ENCODE data around the gene SLC35F3. TPM values are rescaled to one million over a fixed set of nuclear protein-coding genes. Genes with fewer than 3 reads are reported as not detected.
A peak's percentile ranks its signal among the peaks of the same experiment; 100 is the strongest.

The SLC35F3 gene
- total RNA-seq, 1 experiment from 2014 or later, result 0.94 TPM

DNA sequence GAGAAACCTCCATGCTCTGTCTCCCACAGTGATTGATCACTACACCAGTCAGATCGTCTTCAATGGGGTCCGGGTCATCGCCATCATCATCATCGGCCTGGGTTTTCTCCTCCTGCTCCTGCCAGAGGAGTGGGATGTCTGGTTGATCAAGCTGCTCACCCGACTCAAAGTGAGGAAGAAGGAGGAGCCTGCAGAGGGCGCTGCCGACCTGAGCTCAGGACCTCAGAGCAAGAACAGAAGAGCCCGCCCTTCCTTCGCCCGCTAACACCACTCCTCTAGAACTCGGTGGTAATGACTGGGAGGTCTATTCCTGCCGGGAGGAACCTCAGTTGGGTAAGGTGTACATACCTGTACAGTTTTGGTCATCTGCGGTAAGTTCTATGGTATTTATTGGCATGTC is 418.5 kb downstream of the SLC35F3 start:
- ATAC-seq (peak; percentile 93), DNase-seq (ENCODE audit: low spot score) (peak; percentile 91)
- H3K4me3 Mint-ChIP-seq, result no peak overlapping the region
- POLR2A ChIA-PET, result no interaction called here
- CTCF ChIA-PET, result interaction anchor here (0.6 to 2.1 kb wide), 27 partner anchors 9 to 388 kb away, joined by 3 to 41 read pairs (median 4); partner anchors contain the start of gene COA6
- peaks cover 30% of the 10 kb centered on the region for H3K27me3 Mint-ChIP-seq (ENCODE audit: low read depth)
- no peaks in the 10 kb centered on the region for H3K36me3 Mint-ChIP-seq
- no peak overlapping the region for H3K27ac Mint-ChIP-seq
- TF ChIP-seq MYBL2 (CRISPR knock-in tag; IDR thresholded peaks at IDR 0.05) (no peak), NR2C2 (CRISPR knock-in tag; IDR thresholded peaks at IDR 0.05) (no peak), KAT7 (CRISPR knock-in tag; IDR thresholded peaks at IDR 0.05; ENCODE audit: borderline replicate concordance) (no peak), GTF2I (CRISPR knock-in tag; conservative IDR thresholded peaks at IDR 0.05) (no peak), ZNF263 (CRISPR knock-in tag; IDR thresholded peaks at IDR 0.05; ENCODE audit: low read depth) (no peak)
- TF ChIP-seq, protein P1, sequence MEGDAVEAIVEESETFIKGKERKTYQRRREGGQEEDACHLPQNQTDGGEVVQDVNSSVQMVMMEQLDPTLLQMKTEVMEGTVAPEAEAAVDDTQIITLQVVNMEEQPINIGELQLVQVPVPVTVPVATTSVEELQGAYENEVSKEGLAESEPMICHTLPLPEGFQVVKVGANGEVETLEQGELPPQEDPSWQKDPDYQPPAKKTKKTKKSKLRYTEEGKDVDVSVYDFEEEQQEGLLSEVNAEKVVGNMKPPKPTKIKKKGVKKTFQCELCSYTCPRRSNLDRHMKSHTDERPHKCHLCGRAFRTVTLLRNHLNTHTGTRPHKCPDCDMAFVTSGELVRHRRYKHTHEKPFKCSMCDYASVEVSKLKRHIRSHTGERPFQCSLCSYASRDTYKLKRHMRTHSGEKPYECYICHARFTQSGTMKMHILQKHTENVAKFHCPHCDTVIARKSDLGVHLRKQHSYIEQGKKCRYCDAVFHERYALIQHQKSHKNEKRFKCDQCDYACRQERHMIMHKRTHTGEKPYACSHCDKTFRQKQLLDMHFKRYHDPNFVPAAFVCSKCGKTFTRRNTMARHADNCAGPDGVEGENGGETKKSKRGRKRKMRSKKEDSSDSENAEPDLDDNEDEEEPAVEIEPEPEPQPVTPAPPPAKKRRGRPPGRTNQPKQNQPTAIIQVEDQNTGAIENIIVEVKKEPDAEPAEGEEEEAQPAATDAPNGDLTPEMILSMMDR (IDR thresholded peaks at IDR 0.05), result peak; percentile 57; the same call in 1 of the 2 replicates
- TF ChIP-seq, protein P2, sequence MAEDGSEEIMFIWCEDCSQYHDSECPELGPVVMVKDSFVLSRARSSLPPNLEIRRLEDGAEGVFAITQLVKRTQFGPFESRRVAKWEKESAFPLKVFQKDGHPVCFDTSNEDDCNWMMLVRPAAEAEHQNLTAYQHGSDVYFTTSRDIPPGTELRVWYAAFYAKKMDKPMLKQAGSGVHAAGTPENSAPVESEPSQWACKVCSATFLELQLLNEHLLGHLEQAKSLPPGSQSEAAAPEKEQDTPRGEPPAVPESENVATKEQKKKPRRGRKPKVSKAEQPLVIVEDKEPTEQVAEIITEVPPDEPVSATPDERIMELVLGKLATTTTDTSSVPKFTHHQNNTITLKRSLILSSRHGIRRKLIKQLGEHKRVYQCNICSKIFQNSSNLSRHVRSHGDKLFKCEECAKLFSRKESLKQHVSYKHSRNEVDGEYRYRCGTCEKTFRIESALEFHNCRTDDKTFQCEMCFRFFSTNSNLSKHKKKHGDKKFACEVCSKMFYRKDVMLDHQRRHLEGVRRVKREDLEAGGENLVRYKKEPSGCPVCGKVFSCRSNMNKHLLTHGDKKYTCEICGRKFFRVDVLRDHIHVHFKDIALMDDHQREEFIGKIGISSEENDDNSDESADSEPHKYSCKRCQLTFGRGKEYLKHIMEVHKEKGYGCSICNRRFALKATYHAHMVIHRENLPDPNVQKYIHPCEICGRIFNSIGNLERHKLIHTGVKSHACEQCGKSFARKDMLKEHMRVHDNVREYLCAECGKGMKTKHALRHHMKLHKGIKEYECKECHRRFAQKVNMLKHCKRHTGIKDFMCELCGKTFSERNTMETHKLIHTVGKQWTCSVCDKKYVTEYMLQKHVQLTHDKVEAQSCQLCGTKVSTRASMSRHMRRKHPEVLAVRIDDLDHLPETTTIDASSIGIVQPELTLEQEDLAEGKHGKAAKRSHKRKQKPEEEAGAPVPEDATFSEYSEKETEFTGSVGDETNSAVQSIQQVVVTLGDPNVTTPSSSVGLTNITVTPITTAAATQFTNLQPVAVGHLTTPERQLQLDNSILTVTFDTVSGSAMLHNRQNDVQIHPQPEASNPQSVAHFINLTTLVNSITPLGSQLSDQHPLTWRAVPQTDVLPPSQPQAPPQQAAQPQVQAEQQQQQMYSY (CRISPR knock-in tag; IDR thresholded peaks at IDR 0.05), result no peak
- TF ChIP-seq, protein P3, sequence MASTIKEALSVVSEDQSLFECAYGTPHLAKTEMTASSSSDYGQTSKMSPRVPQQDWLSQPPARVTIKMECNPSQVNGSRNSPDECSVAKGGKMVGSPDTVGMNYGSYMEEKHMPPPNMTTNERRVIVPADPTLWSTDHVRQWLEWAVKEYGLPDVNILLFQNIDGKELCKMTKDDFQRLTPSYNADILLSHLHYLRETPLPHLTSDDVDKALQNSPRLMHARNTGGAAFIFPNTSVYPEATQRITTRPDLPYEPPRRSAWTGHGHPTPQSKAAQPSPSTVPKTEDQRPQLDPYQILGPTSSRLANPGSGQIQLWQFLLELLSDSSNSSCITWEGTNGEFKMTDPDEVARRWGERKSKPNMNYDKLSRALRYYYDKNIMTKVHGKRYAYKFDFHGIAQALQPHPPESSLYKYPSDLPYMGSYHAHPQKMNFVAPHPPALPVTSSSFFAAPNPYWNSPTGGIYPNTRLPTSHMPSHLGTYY (CRISPR knock-in tag; IDR thresholded peaks at IDR 0.05), result no peak
- peaks cover 10% of the 10 kb centered on the region for H3K4me1 Mint-ChIP-seq
- no peaks in the 10 kb centered on the region for H3K9me3 Mint-ChIP-seq

DNA sequence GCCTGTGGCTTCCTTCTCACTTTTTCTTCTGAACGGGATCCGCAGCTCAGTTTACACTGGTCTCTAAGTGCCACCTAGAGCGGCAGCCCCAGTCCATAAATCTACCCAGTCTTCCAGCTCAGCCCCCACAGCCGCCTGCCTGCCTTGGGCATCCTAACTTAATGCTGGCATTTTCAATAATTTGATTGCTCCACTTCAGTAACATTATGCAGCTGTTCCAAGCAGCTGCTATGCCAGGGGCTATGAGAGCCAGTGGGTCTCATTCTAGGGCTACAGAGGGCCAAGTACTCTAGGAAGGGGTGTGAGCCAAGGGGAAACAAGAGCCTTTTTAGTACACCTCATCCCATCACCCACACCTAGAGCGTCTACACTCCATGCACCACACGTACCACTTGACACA is 420.3 kb downstream of the SLC35F3 start:
- ATAC-seq (no peak), DNase-seq (ENCODE audit: low spot score) (no peak)
- no peak overlapping the region for H3K27ac Mint-ChIP-seq
- ChIA-PET CTCF (interaction anchor here (1.3 kb wide), 1 partner anchor 112 kb away, joined by 7 read pairs; no protein-coding TSS in a partner anchor), POLR2A (no interaction called here)
- TF ChIP-seq ATF1 (CRISPR knock-in tag; IDR thresholded peaks at IDR 0.05), result no peak
- no peak for TF ChIP-seq ESRRA (CRISPR knock-in tag; IDR thresholded peaks at IDR 0.05; ENCODE audit: borderline replicate concordance)
- TF ChIP-seq, protein P4, sequence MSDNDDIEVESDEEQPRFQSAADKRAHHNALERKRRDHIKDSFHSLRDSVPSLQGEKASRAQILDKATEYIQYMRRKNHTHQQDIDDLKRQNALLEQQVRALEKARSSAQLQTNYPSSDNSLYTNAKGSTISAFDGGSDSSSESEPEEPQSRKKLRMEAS (CRISPR knock-in tag; IDR thresholded peaks at IDR 0.05), result no peak
- TF ChIP-seq NR2C2 (CRISPR knock-in tag; IDR thresholded peaks at IDR 0.05), result no peak
- TF ChIP-seq NFYB (CRISPR knock-in tag; conservative IDR thresholded peaks at IDR 0.05; ENCODE audit: low read depth), result no peak
- H3K27me3 Mint-ChIP-seq (ENCODE audit: low read depth), result peaks cover 26% of the 10 kb centered on the region
- no peaks in the 10 kb centered on the region for H3K9me3 Mint-ChIP-seq
- peaks cover 9% of the 10 kb centered on the region for H3K4me1 Mint-ChIP-seq
- H3K36me3 Mint-ChIP-seq, result no peaks in the 10 kb centered on the region
- H3K4me3 Mint-ChIP-seq, result no peak overlapping the region

DNA sequence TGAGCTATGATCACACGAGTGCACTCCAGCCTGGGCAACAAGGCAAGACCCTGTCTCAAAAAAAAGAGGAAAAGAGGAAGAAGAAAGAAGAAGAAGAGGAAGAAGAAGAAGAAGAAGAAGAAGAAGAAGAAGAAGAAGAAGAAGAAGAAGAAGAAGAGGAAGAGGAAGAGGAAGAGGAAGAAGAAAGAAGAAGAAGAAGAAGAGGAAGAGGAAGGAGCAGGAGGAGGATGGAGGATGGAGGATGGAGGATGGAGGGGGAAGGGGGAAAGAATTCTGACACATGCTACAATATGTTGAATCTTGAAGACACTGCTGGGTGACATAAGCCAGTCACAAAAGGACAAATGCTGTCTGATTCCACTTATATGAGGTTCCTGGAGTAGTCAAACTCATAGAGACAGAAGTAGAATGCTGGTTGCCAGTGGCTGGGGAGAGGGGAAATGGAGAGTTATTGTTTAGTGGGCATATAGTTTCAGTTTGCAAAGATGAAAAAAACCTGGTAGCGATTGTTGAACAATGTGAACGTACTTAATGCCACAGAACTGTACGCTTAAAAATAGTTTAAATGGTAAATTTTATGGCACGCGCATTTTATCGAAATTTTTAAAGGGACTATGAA is 421.5 kb downstream of the SLC35F3 start:
- Mint-ChIP-seq H3K36me3 (no peaks in the 10 kb centered on the region), H3K27me3 (ENCODE audit: low read depth) (peaks cover 26% of the 10 kb centered on the region), H3K9me3 (no peaks in the 10 kb centered on the region), H3K4me1 (peaks cover 9% of the 10 kb centered on the region), H3K27ac (no peak overlapping the region), H3K4me3 (peak overlapping the region; percentile 53)
- ATAC-seq, result no peak
- TF ChIP-seq SMAD3 (CRISPR knock-in tag; IDR thresholded peaks at IDR 0.05; ENCODE audit: borderline replicate concordance) (no peak), ZNF219 (CRISPR knock-in tag; IDR thresholded peaks at IDR 0.05; ENCODE audit: borderline replicate concordance) (no peak)
- TF ChIP-seq, protein P5, sequence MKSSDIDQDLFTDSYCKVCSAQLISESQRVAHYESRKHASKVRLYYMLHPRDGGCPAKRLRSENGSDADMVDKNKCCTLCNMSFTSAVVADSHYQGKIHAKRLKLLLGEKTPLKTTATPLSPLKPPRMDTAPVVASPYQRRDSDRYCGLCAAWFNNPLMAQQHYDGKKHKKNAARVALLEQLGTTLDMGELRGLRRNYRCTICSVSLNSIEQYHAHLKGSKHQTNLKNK (CRISPR knock-in tag; IDR thresholded peaks at IDR 0.05), result no peak
- TF ChIP-seq, protein P6, sequence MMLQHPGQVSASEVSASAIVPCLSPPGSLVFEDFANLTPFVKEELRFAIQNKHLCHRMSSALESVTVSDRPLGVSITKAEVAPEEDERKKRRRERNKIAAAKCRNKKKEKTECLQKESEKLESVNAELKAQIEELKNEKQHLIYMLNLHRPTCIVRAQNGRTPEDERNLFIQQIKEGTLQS (CRISPR knock-in tag; conservative IDR thresholded peaks at IDR 0.05), result no peak
- ChIA-PET POLR2A (no interaction called here), CTCF (interaction anchor here (0.8 to 4.8 kb wide), 16 partner anchors 9 to 214 kb away, joined by 3 to 32 read pairs (median 6); partner anchors contain the start of gene COA6)
- no peak for DNase-seq (ENCODE audit: low spot score)
